GM18505 (cell line): ENCODE data around the gene CDH23.

Experiments
- ATAC-seq: cut with Tn5 transposase; IDR thresholded peaks from one replicate; pipeline ENCODE4 v1.9.1; 2021; ENCODE audit not compliant: unreplicated experiment
- POLR2A ChIP-seq: IDR thresholded peaks from 4 replicates; pipeline ENCODE4 v1.6.1; 2011; ENCODE audit warnings: borderline replicate concordance; ENCODE audit not compliant: insufficient read depth, insufficient read length; ENCODE audit errors: extremely low read depth

CDH23 gene

DNA sequence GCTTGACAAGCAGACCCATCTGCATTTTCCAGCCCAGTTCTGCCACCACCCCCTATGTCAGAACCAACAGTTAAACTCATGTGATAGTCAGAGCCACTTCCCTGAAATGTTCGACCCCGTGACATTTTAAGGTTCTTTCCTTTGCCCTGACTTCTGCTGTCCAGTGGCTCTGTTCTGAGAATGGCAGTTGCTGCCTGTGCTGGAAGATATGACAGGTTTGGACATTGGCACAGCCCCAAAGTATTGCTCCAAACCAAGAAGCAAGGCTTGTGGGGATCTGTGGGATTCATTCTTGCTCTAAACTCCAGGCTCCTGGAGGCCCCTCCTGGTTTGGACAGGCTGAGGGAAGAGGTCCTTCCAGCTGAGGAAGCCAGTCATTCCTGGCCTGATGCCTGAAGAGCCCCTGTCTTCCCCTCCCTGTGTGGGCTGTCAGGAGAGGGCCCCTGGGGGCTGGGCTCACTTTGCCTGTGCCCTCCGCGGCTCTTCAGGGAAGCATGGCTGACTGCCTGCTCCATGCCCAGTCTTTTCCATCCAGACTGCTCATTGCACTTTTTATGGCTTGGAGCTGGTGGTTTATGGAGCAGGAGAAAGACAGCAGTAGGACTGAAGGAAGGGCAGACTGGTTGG lies 138.0 kb downstream of the CDH23 start:
- TF ChIP-seq POLR2A = no peak
- ATAC-seq = no peak

DNA sequence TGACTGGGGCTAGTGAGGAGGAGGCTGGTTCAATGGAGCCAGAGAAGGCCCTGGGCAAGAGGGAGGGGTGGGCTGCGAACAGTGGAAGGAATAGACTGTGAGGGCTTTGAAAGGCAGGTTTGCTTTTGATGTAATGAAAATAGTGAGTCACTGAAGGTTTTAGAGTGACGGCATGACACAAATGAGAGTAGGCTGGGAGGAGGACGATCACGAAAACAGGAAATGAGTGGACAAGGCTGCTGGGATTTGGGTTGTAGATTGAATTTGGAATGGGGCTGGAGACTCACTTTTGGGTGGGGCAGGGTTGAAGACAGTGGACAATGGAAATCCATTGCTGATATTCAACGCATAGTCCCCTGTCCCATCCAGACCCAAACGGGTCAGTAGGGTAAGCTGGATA lies 139.6 kb downstream of the CDH23 start:
- no peak for ATAC-seq
- no peak for TF ChIP-seq POLR2A

GRCh38 chr10:71537125-71537524 lies 140.4 kb downstream of the CDH23 start:
- ATAC-seq = no peak
- TF ChIP-seq POLR2A = no peak

DNA sequence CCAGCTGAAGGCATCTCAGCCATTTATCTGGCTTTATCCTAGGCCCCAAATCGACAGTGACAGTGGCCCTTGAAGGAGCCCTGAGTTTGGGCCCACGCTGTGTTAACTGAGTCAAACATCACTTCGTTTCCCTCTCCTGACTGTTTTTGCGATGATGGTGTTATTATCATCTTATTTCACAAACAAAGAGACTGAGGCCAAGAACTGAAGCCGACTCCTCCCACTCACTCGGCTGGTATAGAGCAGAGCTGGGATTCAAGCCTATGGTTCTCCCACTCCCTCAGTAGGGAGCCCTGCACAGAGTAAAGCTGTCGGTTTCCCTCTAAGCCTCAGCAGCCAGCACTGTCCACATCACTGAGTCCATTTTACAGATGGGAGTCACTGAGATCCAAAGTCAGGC lies 141.0 kb downstream of the CDH23 start:
- TF ChIP-seq POLR2A = no peak
- no peak for ATAC-seq

- TF ChIP-seq POLR2A = no peak
- ATAC-seq = no peak
Measured at GRCh38 chr10:71538608-71539260, 142.0 kb downstream of the CDH23 start.

DNA sequence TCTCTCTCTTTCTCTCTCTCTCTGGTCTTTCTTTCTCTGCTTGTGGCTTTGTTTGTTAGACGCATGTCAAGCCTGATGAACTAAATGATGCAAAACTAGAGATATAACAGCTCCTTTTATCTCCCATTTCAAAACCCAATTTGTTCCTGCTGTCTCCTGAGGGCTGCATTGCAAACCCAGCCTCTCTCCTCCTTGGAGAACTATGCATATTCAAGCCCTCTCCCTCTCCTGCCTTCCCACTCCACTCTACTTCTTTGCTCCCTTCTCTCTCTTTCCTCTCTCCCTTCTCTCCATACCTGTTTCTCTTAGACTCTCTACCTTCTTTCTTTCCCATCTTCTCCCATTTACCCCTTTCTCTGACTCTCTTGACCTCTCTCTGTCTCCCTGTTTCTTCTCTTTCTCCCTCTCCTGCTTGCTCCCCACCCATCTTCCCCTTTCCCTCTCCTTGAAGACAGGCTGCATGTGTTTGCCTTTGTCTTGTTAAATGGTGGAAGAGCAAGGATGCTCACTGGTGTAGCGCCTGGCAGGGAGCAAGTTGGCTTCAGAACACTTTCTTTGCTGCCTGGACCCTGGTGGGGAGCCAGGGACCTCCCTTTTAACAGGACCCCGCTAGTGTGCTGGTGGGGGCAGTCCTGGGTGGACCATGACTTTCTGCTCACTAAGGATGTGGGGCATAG lies 142.9 kb downstream of the CDH23 start:
- TF ChIP-seq POLR2A = no peak
- no peak for ATAC-seq

GRCh38 chr10:71542478-71542877 lies 145.8 kb downstream of the CDH23 start:
- TF ChIP-seq POLR2A = no peak
- ATAC-seq = no peak

- no peak for TF ChIP-seq POLR2A
- ATAC-seq = no peak
Measured at GRCh38 chr10:71543608-71544170, 147.0 kb downstream of the CDH23 start.

GRCh38 chr10:71545001-71545400 lies 148.3 kb downstream of the CDH23 start:
- TF ChIP-seq POLR2A = no peak
- ATAC-seq = no peak

DNA sequence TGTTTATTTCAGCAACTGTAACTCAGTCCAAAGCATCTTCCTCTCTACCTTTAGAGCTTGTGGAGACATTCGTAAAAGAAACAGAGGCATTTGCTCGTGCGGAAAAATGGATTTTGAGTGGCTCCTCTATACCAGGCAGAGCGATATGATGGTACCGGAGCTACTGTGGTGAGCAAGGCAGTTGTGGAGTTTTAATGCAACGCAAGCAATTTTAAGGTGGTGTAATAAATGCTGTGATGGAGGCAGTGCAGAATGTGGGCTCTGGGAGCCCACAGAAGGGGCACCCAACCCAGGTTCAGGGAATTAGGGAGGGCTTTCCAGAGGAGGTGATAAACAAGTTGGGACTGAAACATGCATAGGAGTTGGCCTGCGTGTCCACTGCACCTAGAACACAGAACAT lies 149.5 kb downstream of the CDH23 start:
- ATAC-seq = no peak
- no peak for TF ChIP-seq POLR2A

GRCh38 chr10:71547312-71547711 lies 150.6 kb downstream of the CDH23 start:
- ATAC-seq = no peak
- no peak for TF ChIP-seq POLR2A

DNA sequence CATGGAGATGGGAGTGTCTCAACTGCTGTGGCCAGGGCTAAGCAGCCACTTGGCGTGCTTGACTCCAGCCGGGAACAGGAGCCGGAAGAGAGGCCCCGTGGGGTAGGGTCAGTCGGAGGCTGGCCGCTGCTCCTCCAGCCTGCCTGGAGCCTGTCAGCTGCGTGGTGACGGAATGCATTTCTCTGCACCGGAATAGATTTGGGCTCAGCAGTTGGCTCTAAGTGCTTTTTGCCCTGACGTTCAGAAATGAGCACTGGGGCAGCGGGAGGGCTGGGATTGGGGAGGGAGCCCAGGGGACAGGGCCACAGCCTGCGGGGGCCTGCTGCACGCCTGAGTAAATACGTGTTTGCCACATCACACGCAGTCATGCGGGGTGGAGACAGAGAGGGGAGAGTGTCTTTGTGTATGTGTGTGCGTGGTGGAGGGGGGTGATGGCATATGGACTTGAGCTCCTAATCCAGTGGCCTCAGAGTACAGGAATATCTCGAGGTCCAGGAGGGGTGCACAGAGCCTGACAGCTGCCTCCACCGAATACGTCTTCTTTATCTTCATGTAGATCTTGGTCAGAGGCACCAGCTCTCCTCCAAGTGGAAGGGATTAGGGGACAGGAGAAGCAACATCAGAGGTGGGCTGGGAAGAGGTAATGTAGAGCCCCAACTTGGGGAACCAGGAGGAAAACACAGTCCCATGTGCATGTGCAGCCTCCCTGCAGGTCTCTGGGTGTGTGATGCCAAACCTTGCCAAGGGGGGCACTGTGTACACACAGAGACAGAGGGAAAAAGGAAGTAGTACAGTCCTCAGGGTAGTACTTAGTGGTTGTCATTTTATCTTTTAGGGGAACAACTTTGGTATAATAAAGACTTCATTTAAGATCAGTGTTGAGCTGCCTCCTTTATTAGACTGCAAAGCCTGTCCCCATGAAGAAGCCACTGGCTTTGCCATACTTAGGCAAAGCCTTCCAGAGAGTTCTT lies 151.4 kb downstream of the CDH23 start:
- ATAC-seq = no peak
- TF ChIP-seq POLR2A = no peak

- no peak for TF ChIP-seq POLR2A
- no peak for ATAC-seq
Measured at GRCh38 chr10:71549766-71550533, 153.2 kb downstream of the CDH23 start.

DNA sequence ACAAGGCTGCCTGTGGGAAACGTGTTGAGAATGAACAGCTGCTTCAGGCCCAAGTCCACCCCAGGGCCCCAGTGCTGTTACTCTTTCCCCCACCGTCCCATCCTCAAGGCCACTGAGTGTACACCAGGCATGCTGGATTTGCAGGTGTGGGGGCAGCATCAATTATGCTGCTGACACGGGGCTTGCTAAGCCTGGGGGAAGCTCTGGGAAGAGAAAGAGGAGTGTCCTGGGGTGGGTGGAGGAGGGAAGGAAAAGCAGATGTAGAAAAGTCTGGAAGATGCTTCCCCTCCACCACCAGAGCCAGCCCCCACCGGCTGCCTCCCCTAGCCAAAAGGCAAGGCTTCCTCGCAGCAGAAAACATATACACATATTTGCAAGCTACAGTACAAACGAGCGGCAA lies 153.9 kb downstream of the CDH23 start:
- no peak for TF ChIP-seq POLR2A
- no peak for ATAC-seq
